SJSA1 (cell line): ENCODE results near the gene GPR32. TPM values are rescaled to one million over a fixed set of nuclear protein-coding genes. Genes with fewer than 3 reads are reported as not detected.
A peak's percentile ranks its signal among the peaks of the same experiment; 100 is the strongest.
"Not testable (repeated sequence)": the region's sequence is repeated elsewhere in the genome, so short reads cannot be mapped to it uniquely, and the experiment has no call there.

Experiments
- DNase-seq, 2 experiments: peaks; one replicate each; pipeline ENCODE4 v3.0.0-alpha.2; 2015 to 2020; ENCODE audit warnings: low spot score in 2 of 2, low read depth in 1 of 2
- H3K27ac ChIP-seq: fragments of 250-450 bp; sonication (Bioruptor Pico); 2 replicates; pipeline ENCODE4 v1.5.1; 2020; ENCODE audit warnings: mild to moderate bottlenecking, moderate library complexity
- H3K27me3 ChIP-seq: fragments of 250-450 bp; sonication (Bioruptor Pico); replicated peaks from 2 replicates; pipeline ENCODE4 v1.5.1; 2020; ENCODE audit warnings: mild to moderate bottlenecking, moderate library complexity
- H3K36me3 ChIP-seq: fragments of 250-450 bp; sonication (Bioruptor Pico); 2 replicates; pipeline ENCODE4 v1.5.1; 2020; ENCODE audit warnings: mild to moderate bottlenecking
- H3K4me1 ChIP-seq: fragments of 250-450 bp; sonication (Bioruptor Pico); replicated peaks from 2 replicates; pipeline ENCODE4 v1.6.1; 2021; ENCODE audit warnings: mild to moderate bottlenecking
- H3K4me3 ChIP-seq: fragments of 250-450 bp; sonication (Bioruptor Pico); 2 replicates; pipeline ENCODE4 v1.5.1; 2020; ENCODE audit warnings: mild to moderate bottlenecking
- H3K9me3 ChIP-seq: fragments of 250-450 bp; sonication (Bioruptor Pico); replicated peaks from 2 replicates; pipeline ENCODE4 v1.5.1; 2020; ENCODE audit warnings: mild to moderate bottlenecking
- total RNA-seq: library from RNA; depleted of rRNA; stranded (reverse); fragments of >200 nt; shearing (Covaris generic); gene quantifications from 2 replicates; pipeline ENCODE4 v1.2.3, GENCODE V29; 2014

GPR32 gene
- total RNA-seq, 1 experiment from 2014 or later = not detected

DNA sequence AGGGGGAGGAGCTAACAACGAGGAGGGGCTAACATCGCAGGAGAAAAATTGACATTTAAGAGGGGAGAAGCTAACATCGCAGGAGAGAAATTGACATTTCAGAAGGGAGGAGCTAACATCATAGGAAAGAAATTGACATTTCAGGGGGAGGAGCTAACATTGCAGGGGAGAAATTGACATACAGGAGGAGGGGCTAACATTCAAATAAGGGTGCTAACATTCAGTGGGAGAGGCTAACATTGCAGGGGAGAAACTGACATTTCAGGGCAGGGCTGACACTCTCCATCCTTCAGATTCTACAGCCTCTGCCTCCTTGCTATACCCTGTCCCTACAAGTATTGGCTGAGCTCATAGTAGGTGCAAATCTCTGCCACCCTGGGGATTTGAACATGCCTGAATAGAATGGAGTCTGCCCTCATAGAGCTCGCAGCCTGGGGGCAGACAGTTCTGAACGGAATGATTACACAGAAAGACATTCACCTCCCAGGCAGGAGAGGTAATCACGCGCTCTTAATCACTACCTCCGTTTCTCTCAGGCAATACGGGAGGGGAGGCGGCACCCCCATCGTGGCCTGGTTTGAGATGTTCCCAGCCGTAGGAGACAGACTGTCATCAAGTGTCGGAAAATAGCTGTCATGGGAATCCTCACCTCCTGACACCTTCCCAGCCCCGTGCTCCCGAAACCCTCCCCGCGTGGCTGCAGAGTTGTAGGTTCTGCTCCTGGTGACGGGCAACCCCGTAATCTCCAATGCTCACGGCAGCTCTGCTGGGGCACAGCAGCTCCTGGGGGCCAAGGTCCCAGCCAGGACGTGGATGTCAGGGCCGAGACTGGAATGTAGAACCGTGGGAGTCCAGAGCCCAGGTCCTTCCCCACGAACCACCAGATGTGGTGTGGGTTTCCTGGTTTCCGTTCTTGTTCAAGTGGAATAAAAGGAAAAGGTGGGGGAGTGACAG, 9.5 kb downstream of the GPR32 start:
- Histone ChIP-seq H3K4me3 (no peak overlapping the region), H3K27ac (no peak overlapping the region), H3K9me3 (no peaks in the 10 kb centered on the region), H3K27me3 (peaks cover 63% of the 10 kb centered on the region), H3K36me3 (no peaks in the 10 kb centered on the region), H3K4me1 (peaks cover 6% of the 10 kb centered on the region)
- DNase-seq = no peak

DNA sequence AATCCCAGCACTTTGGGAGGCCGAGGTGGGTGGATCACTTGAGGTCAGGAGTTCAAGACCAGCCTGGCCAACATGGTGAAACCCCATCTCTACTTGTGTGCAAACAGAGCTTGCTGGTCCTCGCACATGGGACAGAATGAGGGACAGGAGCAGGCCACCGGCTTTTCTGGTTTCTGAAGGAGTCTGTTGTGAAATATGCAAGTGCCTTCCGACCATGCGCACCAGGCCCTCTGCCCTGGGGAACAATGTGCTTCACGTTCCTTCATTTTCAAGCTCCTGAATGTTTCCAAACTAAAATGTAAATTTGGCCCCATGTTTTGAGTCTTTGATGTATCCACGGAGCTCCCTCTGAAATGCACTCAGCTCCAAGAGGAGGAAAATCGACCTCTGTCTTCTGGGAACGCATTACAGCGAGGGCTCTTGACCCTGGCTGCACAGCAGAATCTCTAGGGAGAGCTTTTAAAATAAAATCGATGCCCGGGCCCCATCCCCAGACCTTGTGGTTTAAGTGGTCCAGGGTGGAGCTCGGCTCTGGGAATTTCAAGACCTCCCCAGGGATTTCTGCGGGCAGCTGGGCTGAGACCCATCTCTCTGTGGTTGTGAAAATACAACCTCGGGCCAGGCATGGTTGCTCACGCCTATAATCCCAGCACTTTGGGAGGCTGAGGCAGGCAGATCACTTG, 10.6 kb downstream of the GPR32 start:
- Histone ChIP-seq H3K36me3 (no peaks in the 10 kb centered on the region), H3K27me3 (peaks cover 58% of the 10 kb centered on the region), H3K9me3 (no peaks in the 10 kb centered on the region)

DNA sequence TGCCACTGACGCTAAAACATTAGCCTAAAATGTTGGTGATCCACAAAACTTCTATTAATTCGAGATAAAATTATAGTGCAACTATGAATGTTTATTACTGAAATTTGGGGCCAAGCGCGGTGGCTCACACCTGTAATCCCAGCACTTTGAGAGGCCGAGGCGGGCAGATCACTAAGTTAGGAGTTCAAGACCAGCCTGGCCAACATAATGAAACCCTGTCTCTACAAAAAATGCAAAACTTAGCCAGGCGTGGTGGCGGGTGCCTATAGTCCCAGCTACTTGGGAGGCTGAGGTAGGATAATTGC, 13.5 kb downstream of the GPR32 start:
- H3K4me1 ChIP-seq, H3K27ac ChIP-seq: not testable (repeated sequence)

More for the DNA sequence above, 10.6 kb downstream of the GPR32 start:
- Histone ChIP-seq H3K4me3 (no peak overlapping the region), H3K4me1 (peaks cover 6% of the 10 kb centered on the region), H3K27ac (no peak overlapping the region)
- DNase-seq = no peak

DNA sequence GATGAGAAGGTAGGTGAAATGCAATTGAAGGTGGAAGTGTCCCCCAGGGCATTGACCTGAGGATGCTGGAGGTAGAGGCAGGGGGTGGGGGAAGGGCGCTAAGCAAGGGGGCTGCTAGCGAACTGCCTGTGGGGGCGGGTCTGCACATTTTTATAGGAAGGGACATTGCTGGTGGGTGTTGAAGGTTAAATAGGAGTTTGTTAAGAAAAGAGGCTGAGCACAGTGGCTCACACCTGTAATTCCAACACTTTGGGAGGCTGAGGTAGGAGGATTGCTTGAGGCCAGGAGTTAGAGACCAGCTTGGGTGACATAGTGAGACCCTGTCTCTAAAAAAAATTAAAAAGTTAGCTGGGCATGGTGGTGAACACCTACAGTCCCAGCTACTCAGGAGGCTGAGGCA, 14.4 kb downstream of the GPR32 start:
- Histone ChIP-seq H3K4me1 (peaks cover 6% of the 10 kb centered on the region), H3K27ac (no peak overlapping the region), H3K27me3 (peaks cover 24% of the 10 kb centered on the region), H3K4me3 (no peak overlapping the region), H3K9me3 (no peaks in the 10 kb centered on the region), H3K36me3 (no peaks in the 10 kb centered on the region)
- DNase-seq = no peak

More for the DNA sequence above, 13.5 kb downstream of the GPR32 start:
- not testable (repeated sequence) for H3K4me3 ChIP-seq, DNase-seq, H3K36me3 ChIP-seq, H3K9me3 ChIP-seq
- peaks cover 33% of the 10 kb centered on the region for H3K27me3 ChIP-seq

DNA sequence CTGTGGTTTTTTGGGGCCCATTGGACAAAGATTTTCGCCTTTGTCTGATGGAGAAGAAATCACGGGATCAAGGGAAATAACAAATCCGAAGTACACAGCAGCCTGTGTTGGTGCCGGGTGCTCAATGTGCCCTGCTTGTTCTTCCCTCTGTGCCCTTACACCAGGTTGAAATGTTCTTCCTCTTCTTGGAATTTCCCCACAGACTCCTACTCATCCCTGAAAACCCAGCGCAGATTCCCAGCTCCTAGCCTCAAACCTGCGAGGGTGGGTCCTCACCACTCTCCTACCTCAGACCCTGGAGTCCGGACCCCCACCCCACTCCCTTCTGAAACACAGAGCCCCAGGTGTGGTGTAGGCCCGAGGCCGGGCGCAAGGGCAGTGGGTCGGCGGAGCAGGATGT, 15.1 kb downstream of the GPR32 start:
- H3K27ac ChIP-seq = no peak overlapping the region
- H3K27me3 ChIP-seq = peaks cover 18% of the 10 kb centered on the region
- no peak overlapping the region for H3K4me3 ChIP-seq
- H3K36me3 ChIP-seq = no peaks in the 10 kb centered on the region
- peaks cover 6% of the 10 kb centered on the region for H3K4me1 ChIP-seq
- no peak for DNase-seq
- H3K9me3 ChIP-seq = no peaks in the 10 kb centered on the region

DNA sequence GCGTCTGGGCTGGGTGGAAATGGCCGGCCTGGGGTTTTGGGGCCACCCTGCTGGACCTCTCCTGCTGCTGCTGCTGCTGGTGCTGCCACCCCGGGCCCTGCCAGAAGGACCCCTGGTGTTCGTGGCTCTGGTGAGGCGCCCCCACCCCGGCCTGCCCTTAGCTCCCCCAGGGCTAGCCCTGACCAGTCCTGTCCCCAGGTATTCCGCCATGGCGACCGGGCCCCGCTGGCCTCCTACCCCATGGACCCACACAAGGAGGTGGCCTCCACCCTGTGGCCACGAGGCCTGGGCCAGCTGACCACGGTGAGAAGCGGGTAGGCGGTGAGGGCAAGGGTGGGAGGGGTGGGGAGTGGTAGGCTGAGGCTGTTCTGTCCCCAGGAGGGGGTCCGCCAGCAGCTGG, 20.1 kb downstream of the GPR32 start, which contains the start of gene ACP4:
Gene ACP4 (plus strand): TSS at position 20 of the 400 bp plus-strand sequence. CDS start 0 bp downstream, at position 20.
- no peaks in the 10 kb centered on the region for H3K27me3 ChIP-seq
- H3K4me3 ChIP-seq = no peak within 1 kb of the TSS
- DNase-seq = no peak
- no peak within 1 kb of the TSS for H3K27ac ChIP-seq
- no peaks in the 10 kb centered on the region for H3K4me1 ChIP-seq
- peaks cover 7% of the 10 kb centered on the region for H3K36me3 ChIP-seq
- 0 out of 2 replicates have a peak, but pooled peaks cover 2% of the 10 kb centered on the region for H3K9me3 ChIP-seq

DNA sequence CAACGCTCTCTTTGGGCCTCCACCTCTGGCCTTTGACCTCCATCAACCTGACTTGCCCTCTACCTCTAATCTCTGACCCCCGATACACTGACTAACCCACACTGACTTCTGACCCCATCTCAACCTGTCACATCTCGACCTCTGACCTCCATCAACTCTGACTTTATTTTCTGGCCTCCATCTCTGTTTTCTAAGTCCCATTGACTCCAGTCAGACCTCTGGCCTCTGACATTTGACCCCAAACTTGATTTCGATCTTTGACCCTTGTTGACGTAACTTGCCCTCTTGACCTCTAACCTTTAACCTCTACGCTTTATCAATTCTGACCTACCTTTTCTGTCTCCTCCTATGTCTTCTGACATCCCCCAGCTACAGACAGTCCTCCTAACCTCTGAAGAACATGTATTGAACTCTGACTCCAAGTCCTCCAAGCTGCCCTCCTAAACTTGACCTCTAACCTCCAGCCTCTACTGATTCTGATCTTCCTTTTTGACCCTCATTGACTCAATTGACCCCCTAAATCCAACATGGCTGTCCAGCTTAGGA, 20.7 kb downstream of the GPR32 start:
- H3K4me3 ChIP-seq = no peak overlapping the region
- H3K4me1 ChIP-seq = no peaks in the 10 kb centered on the region
- DNase-seq = no peak
- H3K9me3 ChIP-seq = 0 out of 2 replicates have a peak, but pooled peaks cover 2% of the 10 kb centered on the region
- peaks cover 13% of the 10 kb centered on the region for H3K36me3 ChIP-seq
- no peak overlapping the region for H3K27ac ChIP-seq
- no peaks in the 10 kb centered on the region for H3K27me3 ChIP-seq

DNA sequence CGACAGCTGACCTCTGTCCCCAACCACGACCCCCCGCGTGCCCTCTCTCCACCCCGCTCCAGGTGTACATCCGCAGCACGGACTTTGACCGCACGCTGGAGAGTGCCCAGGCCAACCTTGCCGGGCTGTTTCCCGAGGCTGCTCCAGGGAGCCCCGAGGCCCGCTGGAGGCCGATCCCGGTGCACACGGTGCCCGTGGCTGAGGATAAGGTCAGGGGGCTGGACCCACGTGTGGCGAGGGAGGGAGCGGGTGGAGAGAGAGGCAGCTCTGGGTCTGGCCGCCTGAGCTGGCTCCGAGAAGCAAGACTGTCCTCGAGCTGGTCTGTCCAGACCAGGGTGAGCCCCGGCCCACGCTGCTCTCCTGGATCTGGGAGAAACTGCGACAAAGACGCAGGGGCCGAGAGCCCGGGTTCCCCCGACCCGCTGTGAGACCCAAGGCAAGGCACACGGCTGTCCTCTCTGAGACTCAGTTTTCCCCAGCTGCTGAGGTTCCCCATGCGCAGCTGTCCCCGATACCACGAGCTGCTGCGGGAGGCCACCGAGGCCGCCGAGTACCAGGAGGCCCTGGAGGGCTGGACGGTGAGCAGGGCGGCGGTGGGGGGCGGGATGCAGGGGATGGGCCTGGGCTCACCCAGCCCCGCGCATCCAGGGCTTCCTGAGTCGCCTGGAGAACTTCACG, 21.5 kb downstream of the GPR32 start:
- H3K9me3 ChIP-seq = 0 out of 2 replicates have a peak, but pooled peaks cover 2% of the 10 kb centered on the region
- DNase-seq = no peak
- no peaks in the 10 kb centered on the region for H3K27me3 ChIP-seq
- no peak overlapping the region for H3K27ac ChIP-seq
- H3K36me3 ChIP-seq = peaks cover 20% of the 10 kb centered on the region
- no peaks in the 10 kb centered on the region for H3K4me1 ChIP-seq
- H3K4me3 ChIP-seq = no peak overlapping the region

DNA sequence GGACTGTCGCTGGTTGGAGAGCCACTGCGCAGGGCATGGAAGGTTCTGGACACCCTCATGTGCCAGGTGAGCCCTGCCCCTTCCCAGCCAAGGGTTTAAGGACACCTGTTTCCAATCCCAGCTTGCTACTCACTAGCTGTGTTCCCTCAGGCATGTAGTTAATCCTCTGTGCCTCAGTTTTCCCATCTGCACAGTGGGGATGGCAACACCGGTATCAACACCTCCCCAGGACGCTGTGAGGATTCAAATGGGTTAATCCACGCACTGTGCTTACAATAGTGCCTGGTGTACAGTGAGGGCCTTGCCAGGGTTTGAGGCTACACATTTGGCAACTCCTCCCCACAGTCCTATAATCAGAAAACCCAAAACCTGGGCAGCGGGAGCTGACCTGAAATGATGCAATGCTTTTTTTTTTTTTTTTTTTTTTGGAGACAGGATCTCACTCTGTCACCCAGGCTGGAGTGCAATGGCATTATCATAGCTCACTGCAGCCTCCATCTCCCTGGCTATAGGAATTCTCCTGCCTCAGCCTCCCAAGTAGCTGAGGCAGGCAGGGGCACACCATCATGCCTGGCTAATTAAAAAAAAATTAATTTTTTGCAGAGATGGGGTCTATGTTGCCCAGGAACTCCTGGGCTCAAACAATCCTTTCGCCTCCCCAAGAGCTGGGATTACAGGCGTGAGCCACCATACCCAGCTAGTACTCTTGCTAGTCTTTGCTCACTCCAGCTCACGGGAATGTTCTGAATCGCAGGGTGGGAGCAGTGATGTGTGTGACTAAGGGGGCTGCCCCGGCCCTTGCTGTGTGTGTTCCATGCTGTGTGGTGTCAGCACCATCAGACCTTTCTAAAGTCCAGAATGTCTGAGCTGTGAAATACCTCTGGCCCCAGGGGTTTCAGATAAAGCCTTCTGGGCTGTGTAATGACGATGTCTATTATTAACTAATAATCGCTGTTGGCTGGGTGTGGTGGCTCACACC, 22.3 kb downstream of the GPR32 start:
- Histone ChIP-seq H3K9me3 (0 out of 2 replicates have a peak, but pooled peaks cover 2% of the 10 kb centered on the region), H3K27me3 (no peaks in the 10 kb centered on the region), H3K36me3 (peaks cover 28% of the 10 kb centered on the region), H3K4me3 (no peak overlapping the region), H3K4me1 (no peaks in the 10 kb centered on the region), H3K27ac (no peak overlapping the region)
- DNase-seq = no peak

DNA sequence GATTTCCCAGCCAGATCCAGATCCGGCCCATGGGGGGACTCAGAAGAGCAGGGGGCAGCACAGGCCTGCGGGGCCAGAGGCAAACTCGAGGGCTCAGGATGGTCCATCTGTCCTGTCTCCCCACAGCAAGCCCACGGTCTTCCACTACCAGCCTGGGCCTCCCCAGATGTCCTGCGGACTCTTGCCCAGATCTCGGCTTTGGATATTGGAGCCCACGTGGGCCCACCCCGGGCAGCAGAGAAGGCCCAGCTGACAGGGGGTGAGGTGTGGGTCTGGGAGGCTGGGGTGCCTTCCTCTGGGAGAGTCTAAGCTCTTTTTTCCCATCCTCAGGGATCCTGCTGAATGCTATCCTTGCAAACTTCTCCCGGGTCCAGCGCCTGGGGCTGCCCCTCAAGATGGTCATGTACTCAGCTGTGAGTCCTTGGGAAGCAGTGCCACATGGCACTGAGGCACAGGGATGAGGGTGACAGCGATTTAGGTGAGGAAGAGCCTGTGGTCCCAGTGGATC, 23.3 kb downstream of the GPR32 start:
- Histone ChIP-seq H3K4me3 (no peak overlapping the region), H3K4me1 (no peaks in the 10 kb centered on the region), H3K9me3 (0 out of 2 replicates have a peak, but pooled peaks cover 2% of the 10 kb centered on the region), H3K36me3 (peaks cover 39% of the 10 kb centered on the region), H3K27ac (no peak overlapping the region), H3K27me3 (no peaks in the 10 kb centered on the region)
- no peak for DNase-seq

DNA sequence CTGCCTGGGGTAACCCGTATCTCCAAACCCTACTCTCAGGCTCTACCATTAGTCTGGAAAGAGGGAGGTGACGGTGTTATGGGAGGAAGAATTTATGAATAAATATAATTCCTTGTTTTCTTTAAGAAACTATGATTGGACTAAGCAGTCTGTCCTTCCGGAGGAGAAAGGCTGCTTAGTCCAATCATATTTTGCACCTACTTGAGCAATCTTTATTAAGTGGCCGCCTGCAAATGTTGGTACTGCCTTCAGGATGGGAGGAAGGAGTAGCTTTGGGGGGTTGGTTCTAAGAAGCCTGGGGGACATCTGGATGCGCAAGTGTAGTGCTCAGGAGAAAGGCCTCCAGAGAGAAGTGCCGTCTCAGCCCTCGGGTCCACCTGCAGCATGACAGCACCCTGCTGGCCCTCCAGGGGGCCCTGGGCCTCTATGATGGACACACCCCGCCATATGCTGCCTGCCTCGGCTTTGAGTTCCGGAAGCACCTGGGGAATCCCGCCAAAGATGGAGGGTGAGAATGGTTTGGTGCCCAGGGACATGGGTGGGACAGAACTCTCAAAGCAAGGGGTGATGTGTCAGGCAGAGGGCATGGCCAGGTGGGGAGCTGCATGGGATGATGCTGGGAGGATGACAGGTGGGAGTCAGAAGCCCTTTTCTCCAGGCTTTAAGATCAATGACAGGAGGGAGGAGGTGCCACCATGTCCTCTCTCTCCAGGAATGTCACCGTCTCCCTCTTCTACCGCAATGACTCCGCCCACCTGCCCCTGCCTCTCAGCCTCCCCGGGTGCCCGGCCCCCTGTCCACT, 24.0 kb downstream of the GPR32 start:
- Histone ChIP-seq H3K27ac (no peak overlapping the region), H3K4me1 (no peaks in the 10 kb centered on the region), H3K4me3 (no peak overlapping the region), H3K36me3 (peaks cover 46% of the 10 kb centered on the region), H3K27me3 (no peaks in the 10 kb centered on the region), H3K9me3 (0 out of 2 replicates have a peak, but pooled peaks cover 2% of the 10 kb centered on the region)
- DNase-seq = peak in 1 of 2 experiments; percentile 22
